ENCODE data around the gene GFER.

DNA sequence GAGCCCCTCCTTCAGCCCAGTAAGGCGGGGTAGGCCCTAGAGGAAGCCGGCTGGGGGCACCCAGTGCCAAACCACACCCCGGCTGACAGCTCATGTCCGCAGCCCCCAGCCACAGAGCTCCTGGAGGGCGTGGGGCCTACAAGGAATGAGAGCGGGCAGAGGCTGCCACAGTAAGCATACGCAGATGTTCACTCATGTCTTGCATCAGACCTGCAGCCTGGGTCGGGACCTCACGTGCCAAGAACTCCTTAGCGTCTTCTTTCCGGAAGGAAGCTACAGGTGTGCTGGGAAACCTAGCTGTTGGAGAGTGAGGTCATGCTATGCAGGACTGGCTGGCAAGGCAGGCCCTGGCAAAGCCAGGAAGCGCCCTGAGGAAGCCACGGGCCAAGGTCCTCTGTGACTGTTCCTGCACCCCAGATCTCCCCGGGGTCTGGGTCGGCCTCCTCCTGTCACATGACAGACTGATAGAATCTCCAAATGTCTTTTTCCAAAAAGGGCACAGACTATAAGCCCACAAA lies 24.1 kb downstream of the GFER start:
- TF ChIP-seq, protein P1, sequence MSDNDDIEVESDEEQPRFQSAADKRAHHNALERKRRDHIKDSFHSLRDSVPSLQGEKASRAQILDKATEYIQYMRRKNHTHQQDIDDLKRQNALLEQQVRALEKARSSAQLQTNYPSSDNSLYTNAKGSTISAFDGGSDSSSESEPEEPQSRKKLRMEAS (IDR thresholded peaks at IDR 0.05): no peak
- TF ChIP-seq CEBPB (IDR thresholded peaks at IDR 0.05; ENCODE audit: low read depth, low read length): no peak
- no peak for TF ChIP-seq SP1 (IDR thresholded peaks at IDR 0.05; ENCODE audit: low read depth, low read length)
- TF ChIP-seq, protein P2, sequence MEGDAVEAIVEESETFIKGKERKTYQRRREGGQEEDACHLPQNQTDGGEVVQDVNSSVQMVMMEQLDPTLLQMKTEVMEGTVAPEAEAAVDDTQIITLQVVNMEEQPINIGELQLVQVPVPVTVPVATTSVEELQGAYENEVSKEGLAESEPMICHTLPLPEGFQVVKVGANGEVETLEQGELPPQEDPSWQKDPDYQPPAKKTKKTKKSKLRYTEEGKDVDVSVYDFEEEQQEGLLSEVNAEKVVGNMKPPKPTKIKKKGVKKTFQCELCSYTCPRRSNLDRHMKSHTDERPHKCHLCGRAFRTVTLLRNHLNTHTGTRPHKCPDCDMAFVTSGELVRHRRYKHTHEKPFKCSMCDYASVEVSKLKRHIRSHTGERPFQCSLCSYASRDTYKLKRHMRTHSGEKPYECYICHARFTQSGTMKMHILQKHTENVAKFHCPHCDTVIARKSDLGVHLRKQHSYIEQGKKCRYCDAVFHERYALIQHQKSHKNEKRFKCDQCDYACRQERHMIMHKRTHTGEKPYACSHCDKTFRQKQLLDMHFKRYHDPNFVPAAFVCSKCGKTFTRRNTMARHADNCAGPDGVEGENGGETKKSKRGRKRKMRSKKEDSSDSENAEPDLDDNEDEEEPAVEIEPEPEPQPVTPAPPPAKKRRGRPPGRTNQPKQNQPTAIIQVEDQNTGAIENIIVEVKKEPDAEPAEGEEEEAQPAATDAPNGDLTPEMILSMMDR (IDR thresholded peaks at IDR 0.05; ENCODE audit: control extremely low read depth in 1 of 3, insufficient read depth in 1 of 3, low read depth in 1 of 3, low read length in 3 of 3): no peak
- no peak for TF ChIP-seq EZH2 (IDR thresholded peaks at IDR 0.05; ENCODE audit: low read depth, low read length, severe bottlenecking)
- TF ChIP-seq POLR2A (IDR thresholded peaks at IDR 0.05; ENCODE audit: control extremely low read depth in 1 of 2, low read depth in 2 of 2, low read length in 2 of 2): no peak
- TF ChIP-seq, protein P3, sequence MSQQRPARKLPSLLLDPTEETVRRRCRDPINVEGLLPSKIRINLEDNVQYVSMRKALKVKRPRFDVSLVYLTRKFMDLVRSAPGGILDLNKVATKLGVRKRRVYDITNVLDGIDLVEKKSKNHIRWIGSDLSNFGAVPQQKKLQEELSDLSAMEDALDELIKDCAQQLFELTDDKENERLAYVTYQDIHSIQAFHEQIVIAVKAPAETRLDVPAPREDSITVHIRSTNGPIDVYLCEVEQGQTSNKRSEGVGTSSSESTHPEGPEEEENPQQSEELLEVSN (IDR thresholded peaks at IDR 0.05): no peak
- TF ChIP-seq GABPA (IDR thresholded peaks at IDR 0.05; ENCODE audit: borderline replicate concordance, insufficient read depth, low read length): no peak
- no peak for TF ChIP-seq RAD21 (IDR thresholded peaks at IDR 0.05 in 1 of 2, conservative IDR thresholded peaks at IDR 0.05 in 1 of 2; ENCODE audit: low read depth in 2 of 2, low read length in 2 of 2)
- no peak for TF ChIP-seq KDM1A (IDR thresholded peaks at IDR 0.05; ENCODE audit: borderline replicate concordance, low read length)
- TF ChIP-seq SIN3A (conservative IDR thresholded peaks at IDR 0.05 in 1 of 2, IDR thresholded peaks at IDR 0.05 in 1 of 2; ENCODE audit: low read depth in 1 of 2, low read length in 2 of 2): no peak
- TF ChIP-seq PHF8 (conservative IDR thresholded peaks at IDR 0.05; ENCODE audit: low read depth, low read length): no peak
- TF ChIP-seq HDAC6 (IDR thresholded peaks at IDR 0.05; ENCODE audit: low read depth, low read length): no peak
- TF ChIP-seq EP300 (IDR thresholded peaks at IDR 0.05; ENCODE audit: borderline replicate concordance in 1 of 2, low read depth in 2 of 2, low read length in 2 of 2): no peak
